ENCODE data around the gene ADD3.

DNA sequence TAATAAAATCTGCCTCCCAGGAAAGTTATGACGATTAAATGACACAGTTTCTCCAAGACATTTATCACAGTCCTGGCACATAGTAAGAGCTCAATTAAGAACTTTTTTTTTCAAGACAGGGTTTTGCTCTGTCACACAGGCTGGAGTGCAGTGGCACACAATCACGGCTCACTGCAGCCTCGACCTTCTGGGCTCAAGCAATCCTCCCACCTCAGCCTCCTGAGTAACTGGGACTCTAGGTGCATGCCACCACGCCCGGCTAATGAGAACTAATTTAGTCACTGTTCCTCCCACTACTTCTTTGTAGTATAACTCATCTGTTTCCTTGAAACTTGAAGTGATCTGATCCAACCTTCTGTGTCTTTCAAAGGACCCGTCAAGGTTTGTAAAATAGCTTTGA lies 157.5 kb downstream of the ADD3 start:
- no peak for TF ChIP-seq HDGF (IDR thresholded peaks at IDR 0.05; ENCODE audit: borderline replicate concordance)
- no peak for TF ChIP-seq SP1 (IDR thresholded peaks at IDR 0.05)
- no peak for TF ChIP-seq BHLHE40 (IDR thresholded peaks at IDR 0.05; ENCODE audit: borderline replicate concordance)
- TF ChIP-seq SUZ12 (IDR thresholded peaks at IDR 0.05): no peak
- TF ChIP-seq TARDBP (IDR thresholded peaks at IDR 0.05): no peak
